HG03342 (cell line): Measurements from ENCODE around the gene CNOT3.

Experiments used
- ATAC-seq: cut with Tn5 transposase; IDR thresholded peaks from one replicate; pipeline ENCODE4 v1.9.1; 2021; ENCODE audit warnings: mild to moderate bottlenecking, moderate library complexity; ENCODE audit not compliant: unreplicated experiment

Gene CNOT3

GRCh38 chr19:54115109-54116063 is 22.2 kb upstream of the CNOT3 start, which contains the start of the genes PRPF31 and TFPT:
Gene PRPF31, plus strand, starts transcription at chr19:54115754. Its CDS starts 2,525 bp downstream, at chr19:54118279.
Gene TFPT, minus strand, starts transcription at chr19:54115657. Its CDS starts 388 bp downstream, at chr19:54115269.
- peak; percentile 81 for ATAC-seq

- ATAC-seq, result no peak
Measured at GRCh38 chr19:54121259-54121658, 16.3 kb upstream of the CNOT3 start.

DNA sequence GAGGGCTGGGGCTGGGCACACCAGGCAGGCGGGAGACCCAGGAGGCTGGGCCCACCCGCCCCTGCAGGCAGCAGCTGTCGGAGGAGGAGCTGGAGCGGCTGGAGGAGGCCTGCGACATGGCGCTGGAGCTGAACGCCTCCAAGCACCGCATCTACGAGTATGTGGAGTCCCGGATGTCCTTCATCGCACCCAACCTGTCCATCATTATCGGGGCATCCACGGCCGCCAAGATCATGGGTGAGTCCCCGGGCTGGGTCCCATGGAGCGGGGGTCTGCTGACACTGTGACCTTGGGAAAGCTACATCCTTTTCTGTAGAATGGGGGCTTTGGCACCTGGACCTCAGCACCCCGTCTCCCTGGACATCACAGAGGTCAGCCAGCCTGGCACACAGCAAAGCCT is 13.9 kb upstream of the CNOT3 start:
- no peak for ATAC-seq

GRCh38 chr19:54124393-54124792 is 13.2 kb upstream of the CNOT3 start:
- no peak for ATAC-seq

GRCh38 chr19:54125713-54126112 is 11.8 kb upstream of the CNOT3 start:
- no peak for ATAC-seq

- ATAC-seq, result no peak
Measured at GRCh38 chr19:54127688-54128440, 9.7 kb upstream of the CNOT3 start.

DNA sequence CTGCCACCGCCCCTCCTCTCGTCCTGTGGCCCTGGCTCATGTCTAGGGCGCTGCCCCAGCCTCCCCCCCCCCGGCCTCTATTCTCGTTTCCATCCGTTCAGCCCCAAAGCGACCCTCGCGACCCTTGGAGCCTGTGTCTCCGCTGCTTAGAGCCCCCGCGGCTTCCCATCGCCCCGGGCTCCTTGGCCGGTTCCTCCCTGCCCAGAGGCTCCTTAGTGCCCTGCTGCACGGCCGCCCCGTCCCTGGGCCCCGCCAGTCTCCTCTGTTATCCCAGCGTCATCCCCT is 9.2 kb upstream of the CNOT3 start:
- no peak for ATAC-seq

GRCh38 chr19:54128796-54129616 is 8.6 kb upstream of the CNOT3 start:
- ATAC-seq, result no peak

DNA sequence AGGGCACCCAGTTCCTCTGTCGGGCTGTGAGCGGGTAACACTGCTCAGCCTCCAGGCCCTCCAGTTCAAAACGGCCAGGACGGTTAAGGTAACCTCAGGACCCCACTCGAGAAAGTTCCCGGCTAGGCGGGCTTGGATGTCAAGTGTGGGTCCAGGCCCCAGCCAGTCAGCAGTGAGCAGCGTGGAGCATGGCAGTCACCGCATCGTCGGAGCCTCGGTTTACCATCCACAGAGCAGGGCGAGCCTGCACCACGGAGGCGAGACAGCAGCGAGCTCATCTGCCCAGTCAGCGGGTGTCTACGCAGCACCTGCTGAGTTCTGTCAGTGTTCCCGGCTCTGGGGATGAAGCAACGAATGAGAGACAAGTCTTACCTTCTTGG is 8.0 kb upstream of the CNOT3 start:
- ATAC-seq, result no peak

DNA sequence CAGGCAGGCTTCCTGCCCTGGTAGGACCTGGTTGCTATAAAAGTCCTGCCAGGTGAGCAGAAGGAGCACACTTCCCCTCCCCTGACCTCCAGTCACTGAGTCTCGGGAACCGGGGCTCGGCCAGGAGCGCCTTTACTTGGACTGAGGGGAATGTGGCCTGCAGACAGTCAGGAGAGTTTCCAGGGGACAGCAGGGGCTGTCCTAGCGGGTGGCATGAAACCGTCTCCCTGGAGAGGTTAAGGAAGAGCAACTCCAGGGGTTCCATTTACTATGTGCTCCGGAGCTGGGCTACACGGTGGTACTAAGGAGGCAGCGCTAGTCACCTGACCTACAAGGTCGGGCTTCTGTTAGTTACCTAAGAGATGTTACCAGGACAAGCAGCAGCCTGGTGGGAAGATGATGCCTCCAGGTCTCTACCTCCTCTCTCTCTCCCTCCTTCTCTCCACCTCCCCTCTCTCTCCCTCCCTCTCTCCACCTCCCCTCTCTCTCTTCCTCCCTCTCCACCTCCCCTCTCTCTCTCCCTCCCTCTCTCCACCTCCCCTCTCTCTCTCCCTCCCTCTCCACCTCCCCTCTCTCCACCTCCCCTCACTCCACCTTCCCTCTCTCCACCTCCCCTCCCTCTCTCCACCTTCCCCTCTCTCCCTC is 4.1 kb upstream of the CNOT3 start:
- ATAC-seq, result no peak

DNA sequence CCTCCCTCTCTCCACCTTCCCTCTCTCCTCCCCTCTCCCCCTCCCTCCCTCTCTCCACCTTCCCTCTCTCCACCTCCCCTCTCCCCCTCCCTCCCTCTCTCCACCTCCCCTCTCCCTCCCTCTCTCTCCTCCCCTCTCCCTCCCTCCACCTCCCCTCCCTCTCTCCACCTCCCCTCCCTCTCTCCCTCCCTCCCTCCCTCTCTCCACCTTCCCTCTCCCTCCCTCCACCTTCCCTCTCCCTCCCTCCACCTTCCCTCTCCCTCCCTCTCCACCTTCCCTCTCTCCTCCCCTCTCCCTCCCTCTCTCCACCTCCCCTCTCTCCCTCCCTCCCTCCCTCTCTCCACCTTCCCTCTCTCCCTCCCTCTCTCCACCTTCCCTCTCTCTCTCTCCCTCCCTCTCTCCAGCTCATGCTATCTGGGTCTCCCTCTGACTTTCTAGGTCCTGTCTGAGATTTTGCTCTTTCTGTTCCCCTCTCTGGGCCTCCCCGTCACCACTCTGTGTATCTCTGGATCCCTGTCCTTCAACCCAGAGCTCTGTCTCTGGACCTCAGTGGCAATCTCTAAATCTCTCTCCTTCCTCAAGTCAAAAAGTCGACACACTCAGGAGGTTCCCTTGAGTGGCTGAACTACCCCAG is 3.5 kb upstream of the CNOT3 start:
- no peak for ATAC-seq

DNA sequence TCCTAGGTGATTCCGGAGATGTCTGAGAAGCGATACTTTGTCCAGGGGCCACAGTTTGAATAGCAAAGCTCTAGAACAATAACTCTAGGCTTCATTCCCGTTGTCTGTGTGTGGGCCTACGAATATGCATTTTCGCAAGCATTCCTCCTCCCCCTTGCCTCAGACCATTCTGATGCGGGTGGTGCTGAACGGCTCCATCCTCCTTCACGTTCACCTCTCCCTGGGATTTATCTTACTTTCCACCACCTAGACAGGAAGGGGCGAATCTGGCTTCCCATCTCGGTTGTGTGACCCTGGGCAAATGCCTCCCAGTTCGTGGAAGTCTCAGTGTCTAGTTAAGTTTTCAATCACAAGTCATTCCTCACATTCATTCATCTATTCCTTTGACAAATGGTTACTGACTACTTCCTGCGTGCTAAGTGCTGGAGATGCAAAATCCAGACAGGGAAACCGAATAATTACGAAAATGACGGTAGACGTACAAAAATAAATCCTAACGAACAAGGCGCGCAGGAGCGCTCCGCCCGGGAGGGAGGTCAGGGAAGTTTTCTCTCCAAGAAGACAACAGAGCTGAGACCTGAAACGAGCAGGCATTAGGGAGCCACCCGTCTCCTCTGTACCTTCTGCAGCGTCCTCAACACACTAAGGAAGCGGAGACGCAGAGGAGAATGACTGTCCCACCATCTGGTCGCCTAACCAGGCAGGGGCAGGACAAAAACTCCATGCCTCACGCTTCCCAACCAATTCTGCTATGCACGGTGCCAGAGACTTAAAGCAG is 1.3 kb upstream of the CNOT3 start:
- no peak for ATAC-seq

DNA sequence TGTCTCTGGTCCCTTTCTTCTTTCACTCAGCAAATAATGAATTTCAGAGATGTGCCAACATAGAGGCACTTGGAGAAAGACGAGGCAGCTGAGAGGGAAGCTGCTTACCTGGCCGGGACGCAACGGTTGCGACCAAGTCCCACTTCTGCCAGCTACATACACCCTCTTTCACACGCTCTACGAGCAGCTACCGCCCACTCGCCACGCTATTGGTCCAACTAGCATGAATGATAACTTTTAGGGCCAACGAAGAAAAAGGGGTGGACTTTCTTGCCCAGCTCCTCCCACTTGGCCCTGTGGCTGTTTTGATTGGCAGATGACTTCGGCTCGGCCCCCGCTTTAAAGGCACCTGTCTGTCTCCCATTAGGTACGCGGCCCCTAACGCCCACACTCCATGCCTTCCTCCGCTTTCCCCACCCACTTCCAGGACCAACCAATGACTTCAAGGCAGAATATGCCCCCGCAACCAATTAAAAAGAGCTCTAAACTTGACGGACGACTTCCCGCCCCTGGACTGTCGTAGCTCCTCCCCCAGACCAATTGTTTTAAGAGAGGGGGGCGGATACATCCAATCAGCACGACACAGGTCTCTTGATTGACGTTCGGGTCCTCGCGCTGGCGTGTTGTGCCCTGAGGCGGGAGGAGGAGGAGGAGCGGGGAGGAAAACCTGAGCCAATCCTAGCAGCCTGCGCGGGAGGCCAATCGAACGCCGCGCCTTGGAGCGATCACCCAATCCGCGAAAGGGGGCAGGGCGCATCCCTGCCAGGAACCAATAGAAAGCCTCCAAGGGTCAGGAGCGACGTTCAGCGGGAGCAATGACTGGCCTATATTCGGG is 481 bp upstream of the CNOT3 start:
- ATAC-seq, result peak; percentile 78

DNA sequence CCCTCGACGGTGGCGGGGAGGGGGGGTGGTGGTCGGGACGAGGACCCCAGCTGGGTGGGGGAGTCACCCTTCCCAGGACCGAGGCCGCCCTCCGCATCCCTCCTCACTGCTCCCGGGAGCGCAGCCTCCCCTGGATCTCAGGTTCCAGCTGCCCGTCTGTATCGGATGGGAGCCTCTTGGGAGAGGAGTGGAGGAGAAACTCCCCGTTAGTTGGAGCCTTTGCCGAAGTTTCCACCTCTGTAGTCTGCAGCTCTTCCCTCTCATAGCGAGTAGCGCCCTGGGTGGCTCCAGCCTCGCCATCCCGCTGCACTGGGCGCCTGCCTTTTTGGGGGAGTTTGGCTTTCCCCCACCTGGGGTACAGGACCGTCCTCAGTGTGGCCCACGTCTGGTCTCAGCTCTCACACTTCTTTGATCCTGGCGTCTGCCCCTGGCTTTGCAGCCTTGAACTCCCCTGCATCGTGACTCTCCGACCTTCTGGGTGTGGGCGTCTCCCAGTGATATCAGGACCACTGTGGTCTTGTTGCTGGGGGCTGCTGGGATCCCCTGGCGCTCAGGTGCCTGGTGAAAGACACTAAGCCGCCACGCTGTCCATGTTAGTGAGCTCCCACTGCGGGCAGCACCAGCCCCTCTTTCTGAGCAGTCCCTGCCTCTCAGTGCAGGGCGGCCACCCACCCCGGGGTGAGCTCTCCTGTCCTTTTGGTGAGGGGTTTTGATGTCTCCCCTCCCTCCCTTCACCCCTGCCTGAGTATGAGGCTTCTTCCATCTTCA is 1.1 kb downstream of the CNOT3 start:
- ATAC-seq, result no peak

GRCh38 chr19:54141356-54141755 is 3.8 kb downstream of the CNOT3 start:
- ATAC-seq, result no peak

- no peak for ATAC-seq
Measured at GRCh38 chr19:54142166-54142780, 4.7 kb downstream of the CNOT3 start.

GRCh38 chr19:54145541-54146158 is 8.1 kb downstream of the CNOT3 start:
- ATAC-seq, result no peak
